NCI-H446 (cell line): ENCODE data around the gene CDS2.

Source experiments
- DNase-seq, 2 experiments: peaks; one replicate each; lab custom pipeline; 2025; lab: John Stamatoyannopoulos, UW

Gene CDS2

DNA sequence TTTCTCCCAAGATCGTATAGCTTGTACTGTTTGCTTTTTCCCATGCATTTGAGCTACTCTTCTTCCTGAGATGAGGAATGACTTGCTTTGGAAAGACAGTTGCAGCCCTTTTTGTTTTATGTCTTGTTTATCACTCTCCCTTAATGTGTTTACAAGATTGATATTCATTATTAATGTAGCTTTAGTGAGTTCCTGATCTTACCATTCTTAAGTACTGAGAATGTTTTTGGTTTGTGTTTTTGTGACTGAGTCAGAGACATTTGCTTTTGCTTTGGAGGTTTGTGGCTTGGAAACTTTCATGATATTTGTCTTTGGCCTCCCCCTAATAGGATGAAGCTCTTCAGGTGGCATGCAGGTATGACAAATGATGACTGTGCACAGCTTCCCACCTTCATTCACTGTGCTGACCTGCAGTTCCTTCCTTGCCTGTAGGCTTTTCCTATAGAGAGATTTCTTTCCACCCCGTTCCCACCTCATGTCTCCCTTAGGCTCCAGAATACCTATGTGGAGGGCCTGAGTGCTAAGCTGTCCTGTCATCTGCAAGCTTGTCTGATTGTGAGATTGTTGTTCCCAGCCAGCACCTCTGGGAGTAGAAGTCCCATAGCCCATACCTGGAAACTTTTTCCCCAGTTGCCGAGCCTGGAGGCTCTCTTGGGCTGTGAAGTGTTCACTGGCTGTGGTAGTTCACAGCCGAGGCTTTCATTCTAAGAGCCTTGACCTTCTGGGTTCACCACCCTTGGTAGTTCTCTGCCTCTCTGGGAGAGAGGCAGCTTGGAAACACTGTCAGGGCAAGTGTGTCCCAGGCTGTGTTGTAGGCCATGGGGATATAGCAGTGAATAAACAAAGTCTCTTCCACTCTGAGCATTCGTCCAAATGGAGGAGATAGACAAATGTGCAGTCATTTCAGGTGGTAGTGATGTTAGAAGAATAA lies 27.1 kb downstream of the CDS2 start:
- DNase-seq: no peak

DNA sequence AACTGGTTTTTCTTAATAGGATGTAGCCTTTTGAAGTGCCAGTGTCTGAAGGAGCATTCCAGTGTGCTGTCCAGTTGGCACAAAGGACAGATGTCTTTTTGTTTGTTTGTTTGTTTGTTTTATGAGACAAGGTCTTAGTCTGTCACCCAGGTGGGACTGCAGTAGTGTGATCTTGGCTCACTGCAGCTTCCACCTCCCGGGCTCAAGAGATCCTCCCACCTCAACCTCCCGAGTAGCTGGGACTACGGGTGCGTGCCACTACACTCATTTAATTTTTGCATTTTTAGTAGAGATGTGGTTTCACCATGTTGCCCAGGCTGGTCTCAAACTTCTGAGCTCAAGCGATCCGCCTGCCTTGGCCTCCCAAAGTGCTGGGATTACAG lies 27.7 kb downstream of the CDS2 start:
- DNase-seq: no peak

DNA sequence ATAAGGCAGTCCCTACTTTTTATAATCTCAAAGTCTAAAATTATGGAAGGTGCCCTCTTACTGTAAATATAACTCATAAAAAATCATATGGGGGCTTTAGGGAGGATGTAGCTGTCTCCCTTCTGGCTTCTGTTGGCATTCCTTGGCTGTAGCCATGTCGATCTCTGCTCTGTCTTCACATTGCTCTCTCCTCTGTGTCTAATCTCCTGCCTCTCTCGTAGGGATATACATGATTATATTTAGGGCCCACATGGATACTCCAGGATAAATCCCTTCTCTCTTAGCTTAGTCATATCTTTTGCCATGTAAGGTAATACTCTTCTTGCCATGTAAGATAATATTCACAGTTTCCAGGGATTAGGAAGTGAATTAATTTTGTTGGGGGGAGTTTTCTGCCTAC lies 28.6 kb downstream of the CDS2 start:
- no peak for DNase-seq

DNA sequence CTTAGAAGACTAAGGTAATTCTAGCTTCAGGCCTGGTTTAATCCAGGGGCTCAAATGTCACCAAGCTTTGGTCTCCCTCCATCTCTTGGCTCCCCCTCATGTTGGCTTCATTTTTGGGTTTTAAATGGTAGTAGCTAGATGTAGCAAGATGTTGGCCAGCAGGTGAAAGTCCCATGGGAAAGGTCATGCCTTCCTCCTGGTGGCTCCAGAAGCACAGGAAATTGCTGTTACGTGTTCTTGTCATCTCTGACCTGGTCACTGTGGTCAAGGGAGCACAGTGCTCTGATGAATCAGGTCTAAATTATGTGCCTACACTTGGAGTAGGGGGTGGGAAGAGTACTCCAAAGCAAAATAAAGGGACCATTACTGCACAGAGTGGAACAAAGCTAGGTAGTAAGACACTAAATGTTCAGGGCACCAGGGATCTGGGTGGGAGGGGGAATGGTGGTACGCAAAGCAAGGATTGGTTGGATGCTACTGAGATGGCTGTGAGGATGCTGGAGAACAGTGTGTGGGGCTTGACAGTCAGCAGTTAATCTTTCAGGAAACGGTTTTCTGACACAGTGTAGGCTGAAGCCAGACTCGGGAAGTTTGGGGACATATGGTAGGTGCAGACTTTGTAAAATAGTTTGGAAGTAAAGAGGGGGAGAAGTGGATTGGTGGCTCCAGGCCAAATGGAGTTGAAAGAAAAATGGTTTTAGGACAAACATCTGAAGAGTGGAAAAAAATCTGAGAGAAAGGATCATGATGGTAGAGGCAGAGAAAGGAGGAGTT lies 30.1 kb downstream of the CDS2 start:
- DNase-seq: no peak

DNA sequence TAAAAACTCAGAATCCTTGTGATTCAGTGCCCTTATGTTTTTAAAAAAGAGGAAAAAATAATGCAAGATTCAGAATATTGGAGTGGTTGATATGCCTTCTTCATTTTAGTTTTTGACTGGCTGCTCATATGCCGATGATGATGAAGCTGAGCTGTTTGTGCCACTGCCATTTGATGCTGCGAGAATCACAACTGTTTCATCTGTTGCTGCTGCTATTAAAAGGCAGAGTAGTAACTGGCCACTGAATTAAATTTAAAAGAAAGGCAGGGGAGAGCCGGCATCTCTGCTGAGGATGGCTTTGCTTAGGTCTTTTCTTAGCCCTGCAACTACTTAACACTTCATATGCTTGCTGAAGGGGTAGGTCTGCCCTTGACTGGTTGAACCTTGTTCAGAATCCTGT lies 33.1 kb downstream of the CDS2 start:
- DNase-seq: no peak

DNA sequence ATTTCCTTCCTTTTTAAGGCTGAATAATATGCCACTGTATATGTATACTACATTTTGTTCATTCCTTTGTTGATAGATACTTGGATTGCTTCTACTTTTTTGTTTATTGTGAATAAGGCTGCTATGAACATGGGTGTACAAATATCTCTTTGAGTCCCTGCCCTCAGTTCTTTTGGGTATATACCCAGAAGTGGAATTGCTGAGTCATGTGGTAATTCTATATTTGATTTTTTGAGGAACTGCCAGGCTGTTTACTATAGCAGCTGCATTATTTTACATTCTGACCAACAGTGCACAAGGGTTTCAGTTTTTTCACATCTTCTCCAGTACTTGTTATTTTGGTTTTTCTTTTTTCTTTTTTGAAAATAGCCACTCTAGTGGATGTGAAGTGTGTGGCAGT lies 34.1 kb downstream of the CDS2 start:
- no peak for DNase-seq

DNA sequence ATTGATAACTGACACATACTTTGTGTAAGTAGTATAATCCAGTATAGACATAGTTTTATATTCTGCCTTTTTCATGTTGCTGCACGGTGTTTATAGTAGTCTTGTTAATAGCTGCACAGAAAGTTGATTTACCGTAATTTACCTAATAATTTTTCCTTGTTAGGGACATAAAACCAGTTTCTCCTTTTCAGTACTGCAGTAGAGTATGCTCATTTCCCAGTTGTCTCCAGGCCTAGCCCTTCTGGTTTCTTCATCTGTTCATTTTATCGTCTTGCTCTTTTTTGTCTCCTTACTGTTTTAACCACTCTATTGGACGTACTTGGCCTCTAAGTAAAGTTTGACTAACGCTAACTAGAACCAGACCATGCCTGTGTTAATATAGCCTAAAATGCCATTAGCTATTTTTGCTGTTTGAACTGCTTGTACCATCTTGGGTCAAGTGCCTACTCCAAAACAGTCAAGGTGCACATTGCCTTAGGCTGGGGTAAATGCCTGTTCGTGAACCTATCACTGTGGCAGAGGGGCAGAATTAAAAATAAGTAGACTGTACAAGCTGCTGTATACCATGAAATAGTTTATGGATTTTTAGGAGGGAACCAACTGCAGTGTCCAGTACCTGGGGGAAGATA lies 34.8 kb downstream of the CDS2 start:
- no peak for DNase-seq

DNA sequence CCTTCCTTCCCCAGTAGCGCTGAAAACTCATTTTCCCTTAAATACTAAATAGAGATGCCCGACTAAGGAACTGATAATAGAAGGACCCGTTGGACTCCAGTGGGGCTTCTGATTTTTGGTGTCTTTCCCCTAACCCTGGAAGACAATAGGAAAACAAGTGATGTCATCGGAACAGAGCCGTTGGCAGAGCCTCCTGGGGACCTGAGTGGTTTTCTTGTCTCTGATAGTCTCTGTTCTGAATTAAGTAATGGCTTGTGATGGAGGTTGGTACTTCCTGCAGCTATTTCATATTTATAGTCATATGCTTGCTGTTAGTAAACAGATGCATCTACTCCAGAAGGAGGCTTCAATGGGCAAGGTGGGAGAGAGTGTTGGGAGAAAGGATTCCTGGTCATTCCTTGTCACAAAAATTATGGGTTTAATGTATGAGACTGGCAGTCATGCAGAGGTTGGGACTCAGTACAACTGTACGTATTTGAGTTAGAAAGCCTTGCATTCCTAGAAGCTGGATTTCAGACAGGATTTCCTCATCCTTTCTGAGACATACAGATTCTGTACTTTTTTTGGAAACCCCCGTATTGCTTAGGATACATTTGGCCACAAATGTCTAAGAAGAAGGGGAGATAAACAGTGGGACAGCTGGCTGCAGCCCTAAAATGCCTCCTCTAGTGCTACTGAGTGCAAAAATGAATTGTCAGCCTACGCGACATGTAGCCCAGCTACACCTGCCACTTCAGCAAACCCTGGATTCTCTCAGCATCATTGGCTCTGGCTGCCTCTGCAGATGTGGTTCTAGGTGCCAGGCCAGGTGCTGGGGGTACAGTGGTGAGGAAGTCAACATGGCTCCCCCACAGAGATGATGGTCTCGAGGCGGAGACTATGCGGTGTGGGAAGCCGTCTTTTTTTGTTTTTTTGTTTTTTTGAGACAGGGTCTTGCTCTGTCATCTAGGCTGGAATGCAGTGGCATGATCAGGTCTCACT lies 38.1 kb downstream of the CDS2 start:
- DNase-seq: no peak

DNA sequence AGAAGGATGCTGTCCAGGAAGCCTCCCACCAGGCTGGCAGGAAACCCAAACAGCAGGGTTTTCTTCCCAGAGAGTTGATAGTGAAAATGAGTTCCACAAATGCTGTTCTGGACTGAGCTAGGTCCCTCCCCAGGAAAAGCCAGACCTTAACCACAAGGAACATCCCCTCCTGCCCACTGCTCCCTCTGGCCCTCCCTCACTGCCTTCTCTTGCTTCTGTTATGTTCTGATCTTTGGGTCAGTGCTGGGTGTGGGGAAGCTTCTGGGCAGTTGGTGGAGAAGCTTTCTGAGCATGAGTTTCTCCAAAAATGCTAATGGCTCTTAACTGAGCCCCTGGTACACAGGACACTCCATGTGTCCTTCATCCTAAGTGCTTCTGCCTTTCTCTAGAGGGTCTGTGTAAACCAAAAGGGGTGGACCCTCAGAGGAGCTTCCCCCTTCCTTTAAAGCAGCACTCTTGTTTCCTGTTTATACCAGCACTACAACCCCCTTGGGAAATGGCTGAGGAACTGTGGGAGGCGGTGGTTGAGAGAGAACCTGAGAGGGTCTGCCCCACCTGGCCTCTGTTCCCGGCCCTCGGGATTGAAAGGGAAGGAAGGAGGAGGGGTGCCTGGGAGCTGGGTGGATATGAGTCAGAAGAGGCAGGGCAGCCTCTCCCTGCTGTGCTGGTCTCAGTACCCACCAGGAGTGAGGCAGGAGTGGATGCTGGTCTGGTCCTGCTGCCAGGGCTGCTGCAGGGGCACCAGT lies 42.0 kb downstream of the CDS2 start:
- no peak for DNase-seq

DNA sequence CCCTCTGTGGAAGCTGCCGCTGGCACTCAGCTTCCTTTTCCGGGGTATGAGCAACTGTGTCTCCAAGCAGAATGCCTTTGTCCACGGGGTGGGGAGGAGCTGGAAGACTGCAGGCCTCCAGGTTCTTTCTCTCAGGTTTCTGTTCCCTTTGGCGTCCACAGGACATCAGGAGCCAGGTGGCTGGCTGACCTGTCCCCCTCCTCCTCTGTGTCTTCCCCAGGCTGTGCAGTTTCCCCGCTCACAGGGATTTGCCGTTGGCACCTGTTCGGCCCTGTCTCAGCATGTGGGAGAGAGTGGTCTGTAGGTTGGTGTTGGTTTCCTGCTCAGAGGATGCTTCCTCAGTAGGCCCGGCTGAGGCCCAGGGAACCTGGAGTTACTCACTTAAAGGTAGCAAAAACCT lies 43.5 kb downstream of the CDS2 start:
- DNase-seq: no peak

DNA sequence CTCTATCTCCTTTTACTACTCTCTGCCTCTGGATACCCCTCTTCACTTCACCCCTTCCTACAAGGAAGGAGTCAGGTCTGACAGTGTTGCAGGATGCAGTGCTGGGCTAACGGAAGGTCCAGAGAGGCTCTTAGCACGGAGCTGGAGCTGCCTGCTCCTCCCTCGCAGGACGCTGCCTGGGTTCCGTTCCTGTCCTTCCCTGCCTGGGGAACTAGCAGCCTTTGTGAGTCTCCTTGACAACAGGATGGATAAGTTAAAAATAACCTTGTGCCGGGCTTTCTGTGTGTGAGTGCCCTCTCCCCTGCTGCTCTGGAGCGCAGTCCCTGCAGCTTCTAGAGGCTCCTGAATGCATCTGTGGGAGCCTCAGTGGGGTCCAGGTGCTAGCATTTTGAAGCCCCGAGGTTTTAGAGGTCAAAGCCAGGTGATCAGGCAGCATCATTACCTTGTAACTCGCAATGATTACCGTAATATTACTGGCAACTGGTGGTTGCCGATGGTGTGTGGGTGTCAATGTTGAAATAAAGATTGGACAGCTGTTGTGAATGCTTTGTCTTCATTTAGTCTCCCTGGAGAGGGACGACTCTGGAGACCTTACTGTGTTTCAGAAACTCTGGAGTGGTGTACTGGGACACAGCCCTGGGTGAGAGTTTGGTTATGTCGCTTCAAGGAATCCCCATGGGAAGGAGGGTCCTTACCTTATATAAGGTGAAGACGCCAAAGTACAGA lies 44.4 kb downstream of the CDS2 start:
- DNase-seq: no peak

DNA sequence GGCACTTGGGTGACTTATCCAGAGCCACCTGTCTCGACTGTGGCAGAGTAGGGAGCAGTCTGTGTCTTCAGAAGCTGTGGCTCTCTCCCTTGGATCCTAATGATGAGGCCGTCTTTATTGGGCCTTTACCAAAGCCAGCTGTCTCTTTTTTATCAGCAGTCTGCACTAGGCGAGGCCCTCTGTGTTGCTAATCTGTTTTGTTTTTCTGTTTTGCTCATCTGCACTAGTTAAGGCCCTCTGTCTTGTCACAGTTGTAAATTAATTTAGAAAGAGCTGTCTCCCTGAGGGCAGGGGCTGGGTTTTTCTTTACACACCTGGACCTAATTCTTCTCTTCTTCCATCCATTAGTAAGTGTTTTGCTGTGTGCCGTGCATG lies 45.0 kb downstream of the CDS2 start:
- no peak for DNase-seq

DNA sequence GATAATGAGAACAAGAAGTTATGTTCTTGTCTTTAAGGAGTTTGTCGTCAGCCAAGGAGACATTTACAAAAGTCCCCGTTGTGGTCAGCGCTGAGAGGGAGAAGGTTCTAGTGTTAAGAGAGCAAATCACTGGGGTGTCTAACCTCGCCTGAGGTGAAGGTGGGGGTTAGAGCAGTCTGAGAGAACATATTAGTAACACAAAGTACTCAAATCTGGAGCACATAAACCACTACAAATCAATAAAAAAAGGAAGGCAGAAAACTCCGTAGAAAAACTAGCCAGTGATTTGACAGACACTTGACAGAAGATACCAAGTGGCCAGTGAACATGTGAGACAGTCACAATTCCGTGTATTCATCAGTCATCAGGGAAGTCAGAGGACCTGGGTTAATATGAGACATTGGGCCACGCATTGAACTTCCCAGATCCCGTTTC lies 45.4 kb downstream of the CDS2 start:
- DNase-seq: no peak

DNA sequence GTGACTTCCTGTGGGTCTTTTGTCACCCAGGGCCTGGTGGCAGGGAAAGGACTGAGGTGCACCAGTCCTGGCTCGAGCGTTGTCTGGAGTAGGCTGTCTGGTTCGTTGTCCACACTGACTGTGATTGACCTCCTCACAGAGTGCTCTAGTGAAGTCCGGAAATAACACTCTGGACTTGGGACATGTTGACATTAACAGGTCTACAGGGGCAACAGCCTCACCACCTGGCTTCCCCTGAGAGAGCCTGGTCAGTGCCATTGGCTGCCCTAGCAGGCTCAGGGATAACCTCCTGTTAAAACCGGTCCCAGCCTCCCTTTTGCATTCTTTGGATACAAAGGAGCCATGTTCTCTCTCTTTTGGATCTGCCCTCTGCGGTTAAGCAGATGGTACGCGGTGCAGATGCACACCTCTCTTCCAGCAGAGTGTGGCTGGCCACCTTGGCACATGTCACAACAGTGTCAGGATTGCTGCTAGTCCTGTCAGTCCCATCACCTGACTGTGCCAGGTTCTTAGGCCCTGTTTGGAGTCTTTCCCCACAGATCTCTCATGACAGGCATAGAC lies 46.2 kb downstream of the CDS2 start:
- no peak for DNase-seq

DNA sequence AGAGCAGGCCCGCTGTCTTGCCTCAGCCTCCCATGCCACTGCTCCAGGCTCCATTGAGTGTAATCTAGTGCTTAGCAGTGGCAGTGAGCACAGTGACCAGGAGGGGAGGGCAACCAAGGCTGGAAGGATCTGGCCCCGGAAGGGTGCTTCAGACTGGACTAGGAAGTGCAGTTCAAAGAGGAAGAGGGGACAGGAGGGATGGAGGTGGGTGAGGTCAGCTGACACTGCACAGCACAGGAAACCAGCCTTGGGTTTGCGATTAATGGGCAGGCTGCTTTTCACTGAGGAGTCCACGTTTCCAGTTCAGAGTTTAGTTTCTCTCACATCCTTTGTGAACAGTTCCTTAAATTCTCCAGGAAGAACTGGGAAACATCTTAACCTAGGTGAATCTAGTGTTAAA lies 46.9 kb downstream of the CDS2 start:
- DNase-seq: no peak

DNA sequence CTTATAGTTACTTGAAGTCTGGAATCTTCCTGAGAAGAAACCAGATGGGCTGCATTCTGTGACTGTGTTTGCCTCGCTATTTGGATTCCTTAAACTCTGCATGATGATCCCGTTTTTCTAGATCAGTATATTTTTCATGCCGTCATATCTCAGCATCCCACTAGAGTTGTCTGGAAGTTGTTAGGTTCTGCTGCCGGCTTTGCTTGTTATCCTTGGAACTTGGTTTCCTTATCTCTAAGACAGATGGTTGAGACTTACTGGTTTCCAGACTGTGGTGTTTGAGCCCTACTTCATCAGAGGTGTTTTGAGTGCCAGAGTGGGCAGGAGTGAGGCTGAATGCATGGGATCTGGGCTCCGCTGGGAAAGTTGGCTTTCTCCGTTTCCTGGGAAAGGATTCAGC lies 50.3 kb downstream of the CDS2 start:
- DNase-seq: no peak

DNA sequence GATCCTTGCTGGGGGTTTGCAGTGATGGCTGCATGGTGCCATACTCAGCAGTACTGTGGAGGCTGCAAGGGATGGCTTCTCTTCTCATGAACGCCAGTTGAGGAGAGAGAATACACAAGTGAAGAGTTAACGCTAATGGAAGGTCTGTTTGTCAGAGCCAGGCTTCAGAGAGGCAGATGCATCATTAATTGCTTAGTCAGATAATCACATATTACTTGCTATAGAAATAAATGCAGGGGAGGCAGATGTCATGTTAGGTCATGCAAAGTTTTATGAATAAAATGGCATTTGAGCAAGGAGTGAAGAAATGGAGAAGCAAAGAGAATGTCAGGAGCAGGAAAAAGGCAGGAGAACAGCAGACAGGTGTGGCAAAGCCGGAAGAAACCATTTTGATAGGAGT lies 51.2 kb downstream of the CDS2 start:
- DNase-seq: no peak

DNA sequence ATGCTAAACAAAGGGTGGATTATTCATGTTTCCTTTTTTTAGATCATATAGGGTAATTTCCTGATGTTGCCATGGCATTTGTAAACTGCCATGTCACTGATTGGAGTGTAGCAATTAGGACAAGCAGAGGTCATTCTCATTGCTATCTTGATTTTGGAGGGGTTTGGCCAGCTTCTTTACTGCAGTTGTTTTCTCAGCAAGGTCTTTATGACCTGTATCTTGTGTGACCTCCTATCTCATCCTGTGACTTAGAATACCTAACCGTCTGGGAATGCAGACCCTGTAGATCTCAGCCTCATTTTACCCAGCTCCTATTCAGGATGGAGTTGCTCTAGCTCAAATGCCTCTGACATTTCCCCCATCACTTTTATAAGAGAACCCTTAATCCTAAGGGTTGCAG lies 53.6 kb downstream of the CDS2 start:
- DNase-seq: no peak

DNA sequence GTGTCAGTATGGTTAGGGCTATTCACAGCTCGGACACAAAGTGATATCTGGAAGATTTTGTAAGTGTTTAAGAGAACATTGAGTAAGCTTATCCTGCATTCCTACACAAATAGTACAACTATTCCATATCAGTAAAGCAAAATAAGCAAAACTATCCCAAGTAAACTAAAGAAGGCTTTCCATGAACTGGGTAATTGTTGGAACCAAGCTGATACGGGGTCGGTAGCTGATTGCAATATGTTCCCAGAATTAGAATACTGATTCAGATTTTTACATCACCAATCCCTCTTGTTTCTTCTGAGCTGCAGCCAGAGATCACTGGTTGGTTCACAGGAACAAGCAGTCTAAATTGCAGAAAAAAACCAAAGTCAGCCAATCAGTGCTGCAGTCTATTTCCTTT lies 54.1 kb downstream of the CDS2 start:
- DNase-seq: no peak

DNA sequence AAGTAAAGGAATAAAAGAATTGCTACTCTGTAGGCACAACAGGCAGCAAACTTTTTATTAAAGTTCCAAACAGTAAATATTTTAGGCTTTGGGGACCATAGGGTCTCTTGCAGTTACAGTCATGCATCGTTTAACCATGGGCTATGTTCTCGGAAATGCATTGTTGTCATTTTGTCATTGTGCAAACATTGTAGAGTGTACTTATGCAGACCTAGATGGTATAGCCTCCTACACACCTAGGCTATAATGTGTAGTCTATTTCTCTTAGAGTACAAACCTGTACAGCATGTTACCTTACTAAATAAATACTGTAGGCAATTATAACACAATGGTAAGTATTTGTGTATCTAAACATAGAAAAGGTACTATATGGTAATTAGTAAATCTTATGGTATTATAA lies 54.7 kb downstream of the CDS2 start:
- no peak for DNase-seq
